Aorta (tissue), 5 donors: Measurements from ENCODE around the gene LRFN4. TPM values are rescaled to one million over a fixed set of nuclear protein-coding genes. Genes with fewer than 3 reads are reported as not detected.

Experiments used
- ATAC-seq: fragments of 200-7000 bp; cut with Tn5 transposase; one replicate; pipeline ENCODE4 v1.9.1; 2022; ENCODE audit warnings: moderate library complexity; ENCODE audit not compliant: low FRiP score
- DNase-seq, 2 donors: peaks; one replicate each; pipeline ENCODE4 v3.0.0-alpha.2; 2020
- H3K27ac ChIP-seq, 2 donors: one replicate each; pipeline ENCODE4 v1.5.1; 2013; ENCODE audit warnings: low read length in 2 of 2, mild to moderate bottlenecking in 2 of 2, moderate library complexity in 2 of 2, control low read depth in 1 of 2, inconsistent platforms in 1 of 2, low read depth in 1 of 2
- H3K27me3 ChIP-seq, 2 donors: one replicate each; pipeline ENCODE4 v1.6.1; 2013; ENCODE audit warnings: control low read depth in 1 of 2, low read length in 1 of 2, mild to moderate bottlenecking in 1 of 2, moderate library complexity in 1 of 2; ENCODE audit not compliant: insufficient read depth in 2 of 2, control insufficient read depth in 1 of 2
- H3K36me3 ChIP-seq, 2 donors: one replicate each; pipeline ENCODE4 v1.6.1; 2013; ENCODE audit warnings: control low read depth in 1 of 2, low read length in 1 of 2, mild to moderate bottlenecking in 1 of 2; ENCODE audit not compliant: insufficient read depth in 2 of 2, control insufficient read depth in 1 of 2
- H3K4me1 ChIP-seq, 2 donors: one replicate each; pipeline ENCODE4 v1.6.1; 2013; ENCODE audit warnings: low read length in 2 of 2, control low read depth in 1 of 2, mild to moderate bottlenecking in 1 of 2, moderate library complexity in 1 of 2; ENCODE audit not compliant: insufficient read depth in 2 of 2, control insufficient read depth in 1 of 2
- H3K4me3 ChIP-seq, 2 donors: one replicate each; pipeline ENCODE4 v1.5.1; 2013; ENCODE audit warnings: low read length in 2 of 2, control low read depth in 1 of 2, mild to moderate bottlenecking in 1 of 2
- H3K9me3 ChIP-seq: one replicate; pipeline ENCODE4 v1.6.1; 2013; ENCODE audit warnings: mild to moderate bottlenecking, low read length; ENCODE audit not compliant: control insufficient read depth
- WGBS, 2 donors: extraction: QIAGEN DNeasy Blood & Tissue Kit; methylation state at CpG; one replicate each; pipeline ENCODE4 v1.1.7; 2013; 5-methylcytosine and 5-hydroxymethylcytosine counted together
- intact Hi-C, 2 donors: fragments of 100-400 bp; cut with DNase I; formaldehyde crosslinking; loops; one replicate each; pipeline versions ENCODE4 v1.14.2 to v1.15.0; 2022
- polyA plus RNA-seq, 2 donors: library from polyadenylated mRNA; stranded (reverse); fragments of 200-250 nt; gene quantifications; one replicate each; pipeline ENCODE4 v1.2.3, GENCODE V29; 2013
- total RNA-seq, 2 donors: library from RNA; stranded (reverse); fragmentation: NEBNext Ultra II Directional; extraction: Animal tissue kit (Norgen Biotek cat#: 25700); gene quantifications; one replicate each; pipeline ENCODE4 v1.2.1, GENCODE V29; 2021
- donor health status: healthy with polysubstance abuse.
- donor health status: Bipolar disorder and iron deficiency.
- donor health status: DM: no; HTN: no; CAD: no.
- donor health status: DM: no; HTN: no; CAD: no.
- donor health status: DM: yes; HTN: yes; CAD: no.

The LRFN4 gene
- total and polyA plus RNA-seq, 4 donors, result 4.4 to 13.8 (median 9.8) TPM

DNA sequence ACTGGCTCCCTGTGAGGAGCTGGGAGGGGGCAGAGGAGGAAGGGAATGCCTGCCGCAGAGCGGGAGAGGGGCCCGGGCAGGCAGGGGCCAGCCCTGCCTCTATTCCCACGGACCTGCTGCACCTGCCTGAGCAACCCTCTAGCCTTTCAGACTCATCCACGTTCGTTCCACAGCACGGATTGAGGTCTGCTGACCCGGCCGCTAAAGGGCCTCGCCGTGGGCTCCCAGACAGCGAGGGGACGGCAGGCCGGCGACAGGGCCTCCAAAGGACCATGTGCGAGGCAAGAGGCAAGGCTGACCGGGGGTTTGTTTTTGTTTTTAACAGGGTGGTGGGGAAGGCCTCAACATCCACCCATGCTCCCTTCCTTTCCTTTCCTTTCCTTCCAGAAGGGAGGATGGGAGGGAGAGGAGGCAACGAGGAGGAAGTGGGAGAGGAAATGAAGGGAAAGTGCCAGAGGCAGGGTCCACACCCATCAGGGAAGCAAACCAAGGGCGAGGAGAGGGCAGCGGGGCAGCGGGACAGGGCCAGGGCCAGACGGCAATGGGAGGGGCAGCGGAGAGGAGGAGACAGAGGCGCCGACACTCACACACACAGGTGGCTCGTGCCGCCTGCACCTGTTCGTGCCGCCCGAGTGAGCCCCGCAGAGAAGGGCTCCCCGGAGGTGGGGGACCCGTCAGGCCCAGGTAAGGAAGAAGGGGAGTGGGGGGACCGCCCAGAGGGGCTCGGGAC is 7.5 kb downstream of the LRFN4 start:
- H3K27ac ChIP-seq, result no peak overlapping the region
- ATAC-seq, result no peak
- 85 to 86% methylated on average over 31 to 35 of the region's 35 CpGs for WGBS, 2 donors
- no peak overlapping the region for H3K4me3 ChIP-seq
- no peak for DNase-seq
- no peaks in the 10 kb centered on the region for H3K9me3 ChIP-seq
- intact Hi-C loops, result no loop called here
- H3K27me3 ChIP-seq, result no peaks in the 10 kb centered on the region
- H3K36me3 ChIP-seq, result no peaks in the 10 kb centered on the region
- H3K4me1 ChIP-seq, result no peaks in the 10 kb centered on the region

- H3K9me3 ChIP-seq, result no peaks in the 10 kb centered on the region
- intact Hi-C loops, result no loop called here
- WGBS, 2 donors, result 84 to 86% methylated on average over 22 to 23 of the region's 23 CpGs
- DNase-seq (peak in 1 of 2 donors; percentile 68), ATAC-seq (no peak)
- no peak overlapping the region for H3K27ac ChIP-seq
- no peaks in the 10 kb centered on the region for H3K36me3 ChIP-seq
- no peaks in the 10 kb centered on the region for H3K4me1 ChIP-seq
- H3K27me3 ChIP-seq, result no peaks in the 10 kb centered on the region
- H3K4me3 ChIP-seq, result no peak overlapping the region
These were observed 8.2 kb downstream of the LRFN4 start for GRCh38 chr11:66864924-66865697.

GRCh38 chr11:66866007-66866406 is 9.1 kb downstream of the LRFN4 start:
- intact Hi-C loops, result no loop called here
- Histone ChIP-seq H3K4me1 (no peaks in the 10 kb centered on the region), H3K27ac (no peak overlapping the region), H3K4me3 (no peak overlapping the region), H3K27me3 (no peaks in the 10 kb centered on the region), H3K36me3 (peaks cover 0 to 2% of the 10 kb centered on the region in 2 donors), H3K9me3 (no peaks in the 10 kb centered on the region)
- WGBS, 2 donors, result 93 to 96% methylated on average over 18 to 23 of the region's 23 CpGs
- DNase-seq (no peak), ATAC-seq (no peak)

GRCh38 chr11:66866511-66866986 is 9.7 kb downstream of the LRFN4 start:
- H3K4me1 ChIP-seq, result no peaks in the 10 kb centered on the region
- no peak overlapping the region for H3K4me3 ChIP-seq
- DNase-seq (no peak), ATAC-seq (no peak)
- no peaks in the 10 kb centered on the region for H3K9me3 ChIP-seq
- peaks cover 0 to 5% of the 10 kb centered on the region in 2 donors for H3K36me3 ChIP-seq
- H3K27ac ChIP-seq, result no peak overlapping the region
- H3K27me3 ChIP-seq, result no peaks in the 10 kb centered on the region
- 83 to 85% methylated on average over 7 of the region's 7 CpGs for WGBS, 2 donors
- intact Hi-C loops, result no loop called here

DNA sequence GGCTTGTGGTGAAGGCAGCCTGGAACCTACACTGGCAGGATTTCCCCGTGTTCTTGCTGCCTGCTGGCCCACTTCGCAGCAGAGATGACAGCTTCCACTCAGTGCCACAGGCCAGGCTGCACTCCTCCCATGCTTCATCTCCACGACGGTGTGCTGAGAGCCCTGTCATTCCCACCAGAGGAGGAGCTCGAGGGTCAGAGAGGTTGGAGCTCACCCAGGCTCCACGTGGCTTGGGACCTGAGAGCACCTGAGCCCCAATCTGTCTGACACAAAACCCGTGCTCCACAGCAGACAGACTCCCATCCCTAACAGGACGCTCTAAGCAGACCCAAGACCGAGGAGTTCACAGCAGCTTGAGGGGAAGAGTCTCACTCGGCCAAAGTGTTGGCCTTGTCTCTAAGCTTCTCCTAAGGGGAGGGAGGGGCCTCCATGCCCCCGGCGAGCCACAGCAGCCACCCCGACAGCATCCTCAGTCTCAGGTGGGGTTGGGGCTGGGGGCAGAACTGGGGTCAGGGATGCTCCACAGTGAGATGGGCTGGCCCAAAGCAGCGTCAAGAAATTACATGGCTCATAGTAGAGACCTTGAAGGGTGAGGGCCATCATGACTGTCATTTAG is 10.7 kb downstream of the LRFN4 start:
- intact Hi-C loops, result no loop called here
- DNase-seq (no peak), ATAC-seq (no peak)
- Histone ChIP-seq H3K27me3 (no peaks in the 10 kb centered on the region), H3K27ac (no peak overlapping the region), H3K4me3 (no peak overlapping the region), H3K9me3 (no peaks in the 10 kb centered on the region), H3K36me3 (peaks cover 0 to 5% of the 10 kb centered on the region in 2 donors), H3K4me1 (no peaks in the 10 kb centered on the region)
- 83 to 84% methylated on average over 14 of the region's 14 CpGs for WGBS, 2 donors

- ATAC-seq (no peak), DNase-seq (no peak)
- Histone ChIP-seq H3K4me3 (no peak overlapping the region), H3K4me1 (no peaks in the 10 kb centered on the region), H3K27ac (no peak overlapping the region), H3K36me3 (peaks cover 0 to 5% of the 10 kb centered on the region in 2 donors), H3K9me3 (no peaks in the 10 kb centered on the region), H3K27me3 (no peaks in the 10 kb centered on the region)
- WGBS, 2 donors, result 94 to 96% methylated on average over 13 of the region's 13 CpGs
- intact Hi-C loops, result no loop called here
These were observed 11.3 kb downstream of the LRFN4 start for GRCh38 chr11:66868082-66868725.

DNA sequence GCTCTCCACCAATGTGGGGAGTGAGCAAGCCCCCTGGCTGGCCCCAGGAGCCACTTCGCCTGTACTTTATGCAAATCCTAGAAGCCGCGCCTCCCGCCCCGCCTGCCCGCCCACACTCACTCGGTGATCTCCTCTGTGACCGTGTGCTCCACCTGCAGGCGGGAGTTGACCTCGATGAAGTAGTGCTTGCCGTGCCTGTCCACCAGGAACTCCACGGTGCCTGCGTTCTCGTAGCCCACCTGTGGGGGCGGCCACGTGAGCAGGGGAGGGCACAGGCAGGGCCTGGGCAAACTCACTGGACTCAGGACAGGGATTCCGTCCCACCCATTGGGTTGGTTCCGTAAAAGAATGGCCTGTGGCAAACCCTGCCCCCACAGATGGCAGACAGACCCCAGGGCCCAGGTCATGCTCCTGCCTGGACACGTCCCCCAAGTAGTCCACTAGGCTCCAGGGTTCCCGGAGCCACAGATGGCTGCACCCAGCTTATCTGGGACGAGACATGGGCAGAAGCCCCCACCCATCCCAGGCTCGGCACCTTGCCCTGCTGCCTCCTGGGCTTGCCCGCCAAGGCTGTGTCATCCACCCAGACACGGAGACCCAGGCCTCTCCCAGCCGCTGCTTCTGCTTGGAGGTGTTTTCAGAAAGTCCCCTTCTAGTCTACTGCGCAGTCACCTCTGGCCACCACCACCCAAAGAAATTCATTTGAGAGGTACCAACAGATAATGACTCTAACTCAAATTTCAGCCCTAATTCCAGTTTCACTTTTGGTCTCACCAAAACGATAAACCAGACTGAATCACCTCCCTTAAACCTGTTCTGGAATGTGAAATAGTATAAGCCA is 12.1 kb downstream of the LRFN4 start:
- 69 to 74% methylated on average over 27 of the region's 27 CpGs for WGBS, 2 donors
- ATAC-seq, result no peak

GRCh38 chr11:66869567-66869870 is 12.7 kb downstream of the LRFN4 start:
- H3K36me3 ChIP-seq, result peaks cover 0 to 5% of the 10 kb centered on the region in 2 donors
- intact Hi-C loops, result no loop called here
- H3K27me3 ChIP-seq, result no peaks in the 10 kb centered on the region
- WGBS, 2 donors, result 94 to 95% methylated on average over 9 of the region's 9 CpGs
- ATAC-seq (no peak), DNase-seq (no peak)
- H3K27ac ChIP-seq, result no peak overlapping the region
- no peaks in the 10 kb centered on the region for H3K4me1 ChIP-seq
- H3K4me3 ChIP-seq, result no peak overlapping the region
- no peaks in the 10 kb centered on the region for H3K9me3 ChIP-seq

More for the DNA sequence above, 12.1 kb downstream of the LRFN4 start:
- no peaks in the 10 kb centered on the region for H3K27me3 ChIP-seq
- no peak overlapping the region for H3K27ac ChIP-seq
- intact Hi-C loops, result no loop called here
- H3K9me3 ChIP-seq, result no peaks in the 10 kb centered on the region
- DNase-seq, result no peak
- H3K4me1 ChIP-seq, result no peaks in the 10 kb centered on the region
- H3K36me3 ChIP-seq, result peaks cover 0 to 5% of the 10 kb centered on the region in 2 donors
- H3K4me3 ChIP-seq, result no peak overlapping the region
